ENCODE data around the gene KRTAP27-1. TPM values are rescaled to one million over a fixed set of nuclear protein-coding genes. Genes with fewer than 3 reads are reported as not detected.

Gene KRTAP27-1
- total RNA-seq, 3 donors from 2014 or later (not counting 1 experiment from before 2014, with no cell fraction given), result not detected

- no peak for TF ChIP-seq CTCF (IDR thresholded peaks at IDR 0.05)
- Histone ChIP-seq H3K36me3 (ENCODE audit: control insufficient read depth, insufficient read depth, low read length) (no peaks in the 10 kb centered on the region), H3K4me1 (ENCODE audit: control insufficient read depth, insufficient read depth, low read length) (no peaks in the 10 kb centered on the region), H3K9me3 (ENCODE audit: control insufficient read depth, insufficient read depth, low read length) (no peaks in the 10 kb centered on the region), H3K27ac (ENCODE audit: low read length) (no peak overlapping the region), H3K27me3 (ENCODE audit: control insufficient read depth, insufficient read depth, low read length) (no peaks in the 10 kb centered on the region), H3K4me3 (ENCODE audit: low read length) (no peak overlapping the region)
- intact Hi-C loops (cut with micrococcal nuclease), result no loop called here
- no peak for DNase-seq
- WGBS (ENCODE audit: insufficient coverage), result 83% methylated on average over 2 of the region's 3 CpGs
- no peaks in the 10 kb centered on the region for H3K27me3 Mint-ChIP-seq (ENCODE audit: low read depth in 2 of 2)
- no peak overlapping the region for H3K27ac Mint-ChIP-seq
- H3K9me3 Mint-ChIP-seq, result peaks cover 8% of the 10 kb centered on the region in 2 donors
- H3K4me3 Mint-ChIP-seq, result no peak overlapping the region
- no peak for ATAC-seq
- no peaks in the 10 kb centered on the region for H3K36me3 Mint-ChIP-seq
- no peaks in the 10 kb centered on the region for H3K4me1 Mint-ChIP-seq
These were observed 18.4 kb upstream of the KRTAP27-1 start for GRCh38 chr21:30355906-30356305.

GRCh38 chr21:30354308-30355005 lies 17.0 kb upstream of the KRTAP27-1 start:
- H3K4me1 Mint-ChIP-seq, result no peaks in the 10 kb centered on the region
- no peaks in the 10 kb centered on the region for H3K4me1 ChIP-seq (ENCODE audit: control insufficient read depth, insufficient read depth, low read length)
- 64% methylated on average over 1 of the region's 1 CpG for WGBS (ENCODE audit: insufficient coverage)
- ATAC-seq (no peak), DNase-seq (no peak)
- no peak overlapping the region for H3K27ac Mint-ChIP-seq
- H3K4me3 ChIP-seq (ENCODE audit: low read length), result no peak overlapping the region
- no peaks in the 10 kb centered on the region for H3K27me3 ChIP-seq (ENCODE audit: control insufficient read depth, insufficient read depth, low read length)
- H3K9me3 Mint-ChIP-seq, result peaks cover 8% of the 10 kb centered on the region in 2 donors
- no peaks in the 10 kb centered on the region for H3K27me3 Mint-ChIP-seq (ENCODE audit: low read depth in 2 of 2)
- H3K36me3 ChIP-seq (ENCODE audit: control insufficient read depth, insufficient read depth, low read length), result no peaks in the 10 kb centered on the region
- H3K9me3 ChIP-seq (ENCODE audit: control insufficient read depth, insufficient read depth, low read length), result no peaks in the 10 kb centered on the region
- no peak overlapping the region for H3K27ac ChIP-seq (ENCODE audit: low read length)
- no peak for TF ChIP-seq CTCF (IDR thresholded peaks at IDR 0.05)
- intact Hi-C loops (cut with micrococcal nuclease), result no loop called here
- no peak overlapping the region for H3K4me3 Mint-ChIP-seq
- no peaks in the 10 kb centered on the region for H3K36me3 Mint-ChIP-seq

GRCh38 chr21:30351534-30351933 lies 14.0 kb upstream of the KRTAP27-1 start:
- Mint-ChIP-seq H3K36me3 (no peaks in the 10 kb centered on the region), H3K27ac (no peak overlapping the region), H3K27me3 (ENCODE audit: low read depth in 2 of 2) (no peaks in the 10 kb centered on the region), H3K9me3 (peaks cover 11 to 14% of the 10 kb centered on the region in 2 donors), H3K4me1 (no peaks in the 10 kb centered on the region), H3K4me3 (no peak overlapping the region)
- no peak for ATAC-seq
- Histone ChIP-seq H3K4me3 (ENCODE audit: low read length) (no peak overlapping the region), H3K27ac (ENCODE audit: low read length) (no peak overlapping the region), H3K9me3 (ENCODE audit: control insufficient read depth, insufficient read depth, low read length) (no peaks in the 10 kb centered on the region), H3K36me3 (ENCODE audit: control insufficient read depth, insufficient read depth, low read length) (no peaks in the 10 kb centered on the region), H3K4me1 (ENCODE audit: control insufficient read depth, insufficient read depth, low read length) (no peaks in the 10 kb centered on the region), H3K27me3 (ENCODE audit: control insufficient read depth, insufficient read depth, low read length) (no peaks in the 10 kb centered on the region)
- WGBS (ENCODE audit: insufficient coverage), result no CpG with 5 or more reads among the region's 1 CpG
- intact Hi-C loops (cut with micrococcal nuclease), result no loop called here
- TF ChIP-seq CTCF (IDR thresholded peaks at IDR 0.05), result no peak
- DNase-seq, result no peak

- Mint-ChIP-seq H3K9me3 (peaks cover 6 to 9% of the 10 kb centered on the region in 2 donors), H3K36me3 (no peaks in the 10 kb centered on the region), H3K4me3 (no peak overlapping the region), H3K27me3 (ENCODE audit: low read depth in 2 of 2) (no peaks in the 10 kb centered on the region), H3K4me1 (no peaks in the 10 kb centered on the region), H3K27ac (no peak overlapping the region)
- no peak for ATAC-seq
- WGBS (ENCODE audit: insufficient coverage), result 65% methylated on average over 3 of the region's 3 CpGs
- no peaks in the 10 kb centered on the region for H3K36me3 ChIP-seq (ENCODE audit: control insufficient read depth, insufficient read depth, low read length)
- DNase-seq, result no peak
- H3K9me3 ChIP-seq (ENCODE audit: control insufficient read depth, insufficient read depth, low read length), result no peaks in the 10 kb centered on the region
- TF ChIP-seq CTCF (IDR thresholded peaks at IDR 0.05), result no peak
- H3K27ac ChIP-seq (ENCODE audit: low read length), result no peak overlapping the region
- intact Hi-C loops (cut with micrococcal nuclease), result no loop called here
- H3K27me3 ChIP-seq (ENCODE audit: control insufficient read depth, insufficient read depth, low read length), result no peaks in the 10 kb centered on the region
- no peaks in the 10 kb centered on the region for H3K4me1 ChIP-seq (ENCODE audit: control insufficient read depth, insufficient read depth, low read length)
- no peak overlapping the region for H3K4me3 ChIP-seq (ENCODE audit: low read length)
These were observed 12.1 kb upstream of the KRTAP27-1 start for GRCh38 chr21:30349572-30349971.
